K562 (cell line): ENCODE results near the gene UBR4. TPM values are rescaled to one million over a fixed set of nuclear protein-coding genes. Genes with fewer than 3 reads are reported as not detected.
A peak's percentile ranks its signal among the peaks of the same experiment; 100 is the strongest.

Experiments
- ATAC-seq: fragments of 200-7000 bp; cut with Tn5 transposase; 3 replicates; pipeline ENCODE4 v1.9.1; 2020; ENCODE audit warnings: moderate library complexity
- BruUV-seq: library from RNA; stranded (reverse); fragments of 400-500 nt; replicated peaks from 2 replicates; lab custom pipeline; 2021; lab: Mats Ljungman, UMichigan
- CTCF ChIA-PET: fragments of 300-600 bp; formaldehyde crosslinking; extraction: SDS; loops from one replicate; lab custom pipeline; 2021; ENCODE audit warnings: low intra/inter-chr PET ratio; lab: Yijun Ruan, JAX
- POLR2A ChIA-PET: fragments of 300-600, 350-650 bp; sonication (Branson Sonifier 250); formaldehyde crosslinking; extraction: SDS; loops from one replicate; lab custom pipeline; 2021; ENCODE audit warnings: antibody characterized with exemption, inconsistent platforms; lab: Yijun Ruan, JAX
- DNase-seq, 4 experiments: peaks; one replicate each; pipeline versions ENCODE4 v3.0.0 to v3.0.0-alpha.2; 2011 to 2018; ENCODE audit warnings: low spot score in 3 of 4, mixed read lengths in 3 of 4; ENCODE audit errors: extremely low read depth in 1 of 4
- FAIRE-seq: peaks from 2 replicates; lab custom pipeline; 2011; peaks lifted over from hg19 to GRCh38; lab: Jason Lieb, UNC
- H2AFZ ChIP-seq: 2 replicates; pipeline ENCODE4 v1.6.0; 2011; ENCODE audit warnings: low read depth, low read length, control low read depth, inconsistent platforms
- H3K27ac ChIP-seq: fragments of 200-600 bp; 3 replicates; pipeline ENCODE4 v1.8.0; 2011; ENCODE audit warnings: low read depth, mild to moderate bottlenecking, control low read depth, inconsistent platforms, low read length, moderate library complexity, mixed read lengths; ENCODE audit errors: extremely low read depth
- H3K27me3 ChIP-seq, 2 experiments: fragments of 300-600 bp in 1 of 2; 2 replicates in 1 of 2; 3 replicates in 1 of 2; pipeline versions ENCODE4 v1.6.0 to v1.8.0; 2011; ENCODE audit warnings: inconsistent platforms in 2 of 2, low read length in 2 of 2, mild to moderate bottlenecking in 1 of 2, mixed read lengths in 1 of 2, moderate library complexity in 1 of 2; ENCODE audit not compliant: control insufficient read depth in 2 of 2, insufficient read depth in 2 of 2
- H3K36me3 ChIP-seq: fragments of 300-600 bp; 3 replicates; pipeline ENCODE4 v1.8.0; 2011; ENCODE audit warnings: mild to moderate bottlenecking, low read length, inconsistent platforms; ENCODE audit not compliant: control insufficient read depth, insufficient read depth
- H3K4me1 ChIP-seq, 2 experiments: fragments of 200-600 bp in 1 of 2; replicated peaks in 1 of 2; 2 replicates in 1 of 2; 3 replicates in 1 of 2; pipeline versions ENCODE4 v1.5.1 to v1.8.0; 2011; ENCODE audit warnings: inconsistent platforms in 2 of 2, low read length in 2 of 2, mild to moderate bottlenecking in 1 of 2, mixed read lengths in 1 of 2, moderate library complexity in 1 of 2; ENCODE audit not compliant: control insufficient read depth in 2 of 2, insufficient read depth in 2 of 2
- H3K4me2 ChIP-seq: 2 replicates; pipeline ENCODE4 v1.6.1; 2011; ENCODE audit warnings: low read length, control low read depth, inconsistent platforms, mixed read lengths; ENCODE audit not compliant: insufficient read depth
- H3K4me3 ChIP-seq: fragments of 200-600 bp; sonication (generic), shearing (Covaris generic); 2 replicates; pipeline ENCODE4 v1.5.1; 2016; ENCODE audit warnings: control low read depth, inconsistent platforms
- H3K79me2 ChIP-seq: fragments of 200-600 bp; 3 replicates; pipeline ENCODE4 v1.8.0; 2011; ENCODE audit warnings: low read length, inconsistent platforms; ENCODE audit not compliant: control insufficient read depth, insufficient read depth
- H3K9ac ChIP-seq, 2 experiments: 2 replicates each; pipeline versions ENCODE4 v1.6.0 to v1.6.1; 2011; ENCODE audit warnings: low read depth in 2 of 2, low read length in 2 of 2, control low read depth in 1 of 2, inconsistent platforms in 1 of 2, mild to moderate bottlenecking in 1 of 2, mixed read lengths in 1 of 2; ENCODE audit not compliant: insufficient read depth in 1 of 2
- H3K9me1 ChIP-seq: one replicate; pipeline ENCODE4 v1.6.0; 2011; ENCODE audit warnings: inconsistent platforms, mild to moderate bottlenecking, low read length, moderate library complexity; ENCODE audit not compliant: control insufficient read depth, insufficient read depth
- H3K9me3 ChIP-seq: replicated peaks from 2 replicates; pipeline ENCODE4 v1.5.1; 2011; ENCODE audit warnings: low read depth, low read length, inconsistent platforms; ENCODE audit not compliant: control insufficient read depth, insufficient read depth
- H4K20me1 ChIP-seq: replicated peaks from 2 replicates; pipeline ENCODE4 v1.6.1; 2011; ENCODE audit warnings: low read length, inconsistent platforms, mixed read lengths; ENCODE audit not compliant: control insufficient read depth, insufficient read depth
- BCLAF1 ChIP-seq, 2 experiments: fragments of 450-650 bp in 1 of 2; IDR thresholded peaks; 2 replicates each; pipeline ENCODE4 v1.6.1; 2011 to 2017; ENCODE audit warnings: low read depth in 2 of 2, antibody characterized with exemption in 1 of 2, borderline replicate concordance in 1 of 2, low read length in 1 of 2, mild to moderate bottlenecking in 1 of 2, mixed read lengths in 1 of 2; ENCODE audit not compliant: control insufficient read depth in 1 of 2
- CBFA2T3 ChIP-seq: fragments of 450-650 bp; IDR thresholded peaks from 2 replicates; pipeline ENCODE4 v1.6.1; 2017
- DNMT1 ChIP-seq: fragments of 450-650 bp; IDR thresholded peaks from 2 replicates; pipeline ENCODE4 v1.6.1; 2016; ENCODE audit warnings: antibody characterized with exemption, mild to moderate bottlenecking
- HSF4 ChIP-seq: fragments of 250-450 bp; sonication (Bioruptor Pico); IDR thresholded peaks from 2 replicates; pipeline ENCODE4 v2.1.2; 2022; ENCODE audit warnings: mild to moderate bottlenecking, moderate library complexity, borderline replicate concordance
- MEIS2 ChIP-seq: fragments of 450-650 bp; IDR thresholded peaks from 2 replicates; pipeline ENCODE4 v1.6.1; 2014; ENCODE audit warnings: mild to moderate bottlenecking; ENCODE audit not compliant: partially characterized antibody
- MNT ChIP-seq, 2 experiments: fragments of 450-650 bp; conservative IDR thresholded peaks; 2 replicates each; pipeline ENCODE4 v1.6.1; 2017; ENCODE audit warnings: mild to moderate bottlenecking in 2 of 2, moderate library complexity in 2 of 2
- NCOR1 ChIP-seq: fragments of 450-650 bp; IDR thresholded peaks from 2 replicates; pipeline ENCODE4 v1.6.1; 2016; ENCODE audit warnings: mild to moderate bottlenecking, moderate library complexity
- OTX1 ChIP-seq: fragments of 450-650 bp; formaldehyde crosslinking; IDR thresholded peaks from 2 replicates; pipeline ENCODE4 v1.4.0; 2022; ENCODE audit warnings: mild to moderate bottlenecking
- SMARCE1 ChIP-seq: fragments of 450-650 bp; IDR thresholded peaks from 2 replicates; pipeline ENCODE4 v1.7.1; 2016; ENCODE audit warnings: mild to moderate bottlenecking
- SPI1 ChIP-seq: IDR thresholded peaks from 2 replicates; pipeline ENCODE4 v1.6.1; 2011; ENCODE audit warnings: low read depth, low read length, control low read depth, borderline replicate concordance
- SUPT5H ChIP-seq: fragments of 450-650 bp; IDR thresholded peaks from 2 replicates; pipeline ENCODE4 v1.6.1; 2016
- TCFL5 ChIP-seq: fragments of 250-450 bp; sonication (Bioruptor Pico); conservative IDR thresholded peaks from 2 replicates; pipeline ENCODE4 v1.6.1; 2021; ENCODE audit warnings: mild to moderate bottlenecking, moderate library complexity, matching md5 sums
- ZBTB26 ChIP-seq: fragments of 450-650 bp; formaldehyde crosslinking; IDR thresholded peaks from 2 replicates; pipeline ENCODE4 v1.4.0; 2022; ENCODE audit warnings: missing genetic modification characterization
- ZNF12 ChIP-seq: sonication (generic); formaldehyde crosslinking; IDR thresholded peaks from 2 replicates; pipeline ENCODE4 v1.4.0; 2020; ENCODE audit warnings: mild to moderate bottlenecking, missing genetic modification reagents
- ZNF134 ChIP-seq: fragments of 250-450 bp; sonication (Bioruptor Pico); conservative IDR thresholded peaks from 2 replicates; pipeline ENCODE4 v1.4.0; 2020
- ZNF551 ChIP-seq: fragments of 250-450 bp; sonication (Bioruptor Pico); IDR thresholded peaks from 2 replicates; pipeline ENCODE4 v1.5.0; 2021; ENCODE audit warnings: mild to moderate bottlenecking, moderate library complexity
- ZNF780A ChIP-seq: fragments of 250-450 bp; sonication (Bioruptor Pico); IDR thresholded peaks from 2 replicates; pipeline ENCODE4 v1.5.0; 2021; ENCODE audit warnings: mild to moderate bottlenecking
- WGBS: fragments of 100-300 bp; shearing (Covaris generic); methylation state at CpG from one replicate; pipeline ENCODE4 v1.1.6; 2016; ENCODE audit warnings: low coverage, mixed read lengths; ENCODE audit not compliant: insufficient coverage; ENCODE audit errors: missing lambda C conversion rate; 5-methylcytosine and 5-hydroxymethylcytosine counted together
- in situ Hi-C: fragments of 300-500 bp; cut with MboI; formaldehyde crosslinking; loops from 4 replicates; pipeline ENCODE4 v1.15.0; 2018; ENCODE audit warnings: inconsistent platforms, mixed read lengths
- intact Hi-C: fragments of 100-400 bp; cut with micrococcal nuclease; formaldehyde crosslinking; loops from 2 replicates; pipeline ENCODE4 v1.14.2; 2022
- polyA plus RNA-seq, 8 experiments: library from polyadenylated mRNA; depleted of rRNA in 4 of 8; stranded (reverse) in 5 of 8; unstranded in 3 of 8; fragments of >200 nt; fragmentation: Nextera tagmentation in 2 of 8; fragmentation: Illumina TruSeq in 1 of 8; extraction: Ambion mirVana in 2 of 8; extraction: Trizol in 1 of 8; gene quantifications; 2 replicates each; pipeline versions ENCODE4 v1.2.1 to v1.2.3, GENCODE V29; 2011 to 2014; ENCODE audit warnings: inconsistent platforms in 1 of 8, missing spikeins in 1 of 8
- total RNA-seq, 7 experiments: library from RNA; depleted of rRNA in 6 of 7; stranded (reverse); fragments of >200 nt in 6 of 7; fragmentation: Illumina TruSeq in 2 of 7; extraction: Trizol in 2 of 7; gene quantifications; 2 replicates each; pipeline versions ENCODE4 v1.2.1 to v1.2.3, GENCODE V29; 2011 to 2021; ENCODE audit warnings: low replicate concordance in 1 of 7

The UBR4 gene
- total and polyA plus RNA-seq, 9 of the 15 experiments (the other 6 are each of a cell fraction or from before 2014, with no cell fraction given): 55.4 to 277 (median 123) TPM

- Histone ChIP-seq H3K4me1 (peaks cover 18 to 32% of the 10 kb centered on the region in 2 experiments), H3K4me3 (peak overlapping the region; percentile 84), H3K27ac (peak overlapping the region; percentile 97), H3K9ac (peak overlapping the region; percentile 98 to 99), H3K79me2 (peaks cover 99% of the 10 kb centered on the region), H3K36me3 (peaks cover 61% of the 10 kb centered on the region), H2AFZ (peak overlapping the region; percentile 84), H3K9me1 (peaks cover 6% of the 10 kb centered on the region), H3K9me3 (no peaks in the 10 kb centered on the region), H3K4me2 (peak overlapping the region; percentile 100), H4K20me1 (peaks cover 16% of the 10 kb centered on the region), H3K27me3 (no peaks in the 10 kb centered on the region)
- 2% methylated on average over 12 of the region's 12 CpGs for WGBS
- CTCF ChIA-PET: no interaction called here
- intact Hi-C loops: loop anchor here (2.0 kb wide), 1 partner anchor 32 kb away; no protein-coding TSS in a partner anchor
- peak; percentile 23 for FAIRE-seq
- POLR2A ChIA-PET: interaction anchor here (0.5 to 6.4 kb wide), 21 partner anchors 9 to 443 kb away, joined by 3 to 45 read pairs (median 3); no protein-coding TSS in a partner anchor
- peak in 1 of 4 experiments; percentile 51 for DNase-seq
- in situ Hi-C loops: no loop called here
- BruUV-seq: TSS peak; percentile 72
- peak; percentile 29 for ATAC-seq
- TF ChIP-seq TCFL5 (no peak), CBFA2T3 (no peak), MNT (conservative IDR thresholded peaks at IDR 0.05) (0 out of 4 replicates have a peak, but pooled peaks of 1 of the 2 experiments have one; percentile 5), SMARCE1 (no peak), DNMT1 (peak; percentile 82; the same call in 1 of the 2 replicates), BCLAF1 (IDR thresholded peaks at IDR 0.05; ENCODE audit: borderline replicate concordance in 1 of 2, control insufficient read depth in 1 of 2, low read depth in 2 of 2, low read length in 1 of 2) (no peak), SUPT5H (no peak), ZBTB26 (CRISPR knock-in tag) (peak; percentile 8; the same call in 1 of the 2 replicates), ZNF134 (CRISPR knock-in tag) (no peak), HSF4 (CRISPR knock-in tag) (no peak), MEIS2 (no peak), ZNF780A (CRISPR knock-in tag) (no peak), NCOR1 (no peak), ZNF12 (no peak; the same call in 1 of the 2 replicates), ZNF551 (CRISPR knock-in tag) (no peak), SPI1 (peak; percentile 63; the same call in 1 of the 2 replicates), OTX1 (0 out of 2 replicates have a peak, but pooled peaks have one; percentile 4)
Measured at GRCh38 chr1:19210772-19211549, 895 bp upstream of the UBR4 start.
